Hepatocyte (in vitro differentiated cells): ENCODE results near the gene TGM2. TPM values are rescaled to one million over a fixed set of nuclear protein-coding genes. Genes with fewer than 3 reads are reported as not detected.

Experiments
- DNase-seq: peaks from one replicate; pipeline ENCODE4 v3.0.0-alpha.2; 2016; ENCODE audit warnings: low spot score
- H2AFZ ChIP-seq: fragments of 200-600 bp; sonication (generic); 2 replicates; pipeline ENCODE4 v1.6.0; 2016; ENCODE audit warnings: antibody characterized with exemption, mild to moderate bottlenecking
- H3K27ac ChIP-seq: fragments of 200-600 bp; sonication (generic); 2 replicates; pipeline ENCODE4 v1.5.1; 2016; ENCODE audit warnings: mild to moderate bottlenecking
- H3K27me3 ChIP-seq: fragments of 200-600 bp; sonication (generic); 2 replicates; pipeline ENCODE4 v1.6.1; 2016
- H3K36me3 ChIP-seq: fragments of 200-600 bp; sonication (generic); replicated peaks from 2 replicates; pipeline ENCODE4 v1.5.1; 2016; ENCODE audit warnings: low read depth; ENCODE audit not compliant: insufficient read depth
- H3K4me1 ChIP-seq: fragments of 200-600 bp; sonication (generic); 2 replicates; pipeline ENCODE4 v1.5.1; 2016; ENCODE audit warnings: mild to moderate bottlenecking, moderate library complexity; ENCODE audit not compliant: insufficient read depth
- H3K4me2 ChIP-seq: fragments of 200-600 bp; sonication (generic); 2 replicates; pipeline ENCODE4 v1.6.0; 2016
- H3K4me3 ChIP-seq: fragments of 200-600 bp; sonication (generic); 2 replicates; pipeline ENCODE4 v1.5.1; 2016; ENCODE audit warnings: mild to moderate bottlenecking
- H3K79me2 ChIP-seq: fragments of 200-600 bp; sonication (generic); 2 replicates; pipeline ENCODE4 v1.6.0; 2017; ENCODE audit warnings: mild to moderate bottlenecking
- H3K9me2 ChIP-seq: fragments of 200-600 bp; sonication (generic); replicated peaks from 2 replicates; pipeline ENCODE4 v1.6.0; 2017; ENCODE audit warnings: mild to moderate bottlenecking; ENCODE audit not compliant: insufficient read depth
- H3K9me3 ChIP-seq: fragments of 200-600 bp; sonication (generic); 2 replicates; pipeline ENCODE4 v1.5.1; 2016; ENCODE audit warnings: low read depth, mild to moderate bottlenecking
- H4K20me1 ChIP-seq: fragments of 200-600 bp; sonication (generic); 2 replicates; pipeline ENCODE4 v1.6.0; 2016; ENCODE audit warnings: mild to moderate bottlenecking; ENCODE audit not compliant: insufficient read depth, poor library complexity, severe bottlenecking
- CTCF ChIP-seq: fragments of 200-600 bp; sonication (generic); IDR thresholded peaks from 2 replicates; pipeline ENCODE4 v1.5.1; 2016; ENCODE audit warnings: antibody characterized with exemption, mild to moderate bottlenecking; ENCODE audit not compliant: poor library complexity
- EZH2 ChIP-seq: fragments of 200-600 bp; sonication (generic); IDR thresholded peaks from 2 replicates; pipeline ENCODE4 v1.6.1; 2016; ENCODE audit warnings: antibody characterized with exemption, mild to moderate bottlenecking, borderline replicate concordance
- EZH2phosphoT487 ChIP-seq: fragments of 200-600 bp; sonication (generic); IDR thresholded peaks from one replicate; pipeline ENCODE4 v1.6.1; 2018; ENCODE audit warnings: antibody characterized with exemption, mild to moderate bottlenecking, low read depth, moderate library complexity; ENCODE audit not compliant: unreplicated experiment, severe bottlenecking
- WGBS: methylation state at CpG from one replicate; pipeline ENCODE4 v1.1.6; 2016; ENCODE audit warnings: low lambda C conversion rate; ENCODE audit errors: missing lambda C conversion rate; 5-methylcytosine and 5-hydroxymethylcytosine counted together
- polyA plus RNA-seq: library from polyadenylated mRNA; unstranded; fragments of >200 nt; fragmentation: Nextera tagmentation; extraction: Ambion mirVana; gene quantifications from 2 replicates; pipeline ENCODE4 v1.2.1, GENCODE V29; 2016
- total RNA-seq: library from RNA; depleted of rRNA; stranded (reverse); fragments of >200 nt; gene quantifications from 2 replicates; pipeline ENCODE4 v1.2.3, GENCODE V29; 2014

The TGM2 gene
- total and polyA plus RNA-seq, 2 experiments from 2014 or later, result 85.8 to 133 TPM

DNA sequence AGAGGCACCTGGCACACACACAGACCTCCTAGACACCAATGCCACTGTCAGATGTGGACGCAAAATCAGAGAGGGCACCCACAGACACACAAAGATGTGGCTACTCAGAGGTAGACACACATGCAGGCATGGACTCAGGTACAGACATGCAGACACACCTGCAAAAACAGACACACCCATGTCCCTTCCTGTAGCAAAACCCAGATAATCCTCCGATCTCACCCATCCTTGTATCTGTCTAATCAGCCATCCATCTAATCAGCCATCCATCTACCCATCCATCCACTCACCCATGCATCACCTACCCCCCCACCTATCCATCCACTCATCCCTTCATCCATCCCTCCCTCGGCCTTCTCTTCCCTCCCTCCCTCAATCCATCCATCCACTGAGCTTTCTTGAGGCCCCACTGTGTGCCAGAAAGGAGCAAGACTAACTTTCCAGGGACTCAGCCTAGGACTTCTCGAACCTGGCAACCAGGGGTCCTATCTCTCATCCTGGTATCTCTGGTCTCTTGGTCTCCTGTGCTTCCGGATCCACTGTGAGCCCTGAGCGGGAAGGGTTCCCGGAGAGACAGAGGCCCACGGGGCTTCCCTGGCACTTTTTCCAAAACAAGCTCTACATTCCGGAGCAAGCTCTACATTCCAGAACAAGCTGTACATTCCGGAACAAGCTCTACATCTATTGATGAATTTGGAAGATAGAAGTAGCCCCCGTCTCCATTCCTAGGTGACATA, 1.1 kb upstream of the TGM2 start:
- Histone ChIP-seq H3K79me2 (peaks cover 13% of the 10 kb centered on the region), H4K20me1 (no peaks in the 10 kb centered on the region), H3K4me1 (peaks cover 54% of the 10 kb centered on the region), H3K9me2 (no peaks in the 10 kb centered on the region), H3K27ac (peak overlapping the region; percentile 62), H3K4me3 (no peak overlapping the region), H3K27me3 (no peaks in the 10 kb centered on the region), H3K4me2 (peak overlapping the region; percentile 98), H3K36me3 (no peaks in the 10 kb centered on the region), H3K9me3 (no peaks in the 10 kb centered on the region), H2AFZ (no peak overlapping the region)
- TF ChIP-seq CTCF (no peak), EZH2phosphoT487 (no peak), EZH2 (no peak)
- no peak for DNase-seq
- 72% methylated on average over 10 of the region's 11 CpGs for WGBS

GRCh38 chr20:38164624-38165088, 414 bp downstream of the TGM2 start:
- peaks cover 50% of the 10 kb centered on the region for H3K4me1 ChIP-seq
- H3K79me2 ChIP-seq, result peaks cover 13% of the 10 kb centered on the region
- no peak for TF ChIP-seq CTCF
- no peak for TF ChIP-seq EZH2
- TF ChIP-seq EZH2phosphoT487, result no peak
- DNase-seq, result no peak
- no peaks in the 10 kb centered on the region for H4K20me1 ChIP-seq
- peak overlapping the region; percentile 98 for H3K4me2 ChIP-seq
- no peaks in the 10 kb centered on the region for H3K9me3 ChIP-seq
- H3K27ac ChIP-seq, result peak overlapping the region; percentile 43
- peak overlapping the region; percentile 84 for H2AFZ ChIP-seq
- H3K36me3 ChIP-seq, result no peaks in the 10 kb centered on the region
- H3K9me2 ChIP-seq, result no peaks in the 10 kb centered on the region
- WGBS, result 57% methylated on average over 14 of the region's 14 CpGs
- no peaks in the 10 kb centered on the region for H3K27me3 ChIP-seq
- H3K4me3 ChIP-seq, result peak overlapping the region; percentile 75

DNA sequence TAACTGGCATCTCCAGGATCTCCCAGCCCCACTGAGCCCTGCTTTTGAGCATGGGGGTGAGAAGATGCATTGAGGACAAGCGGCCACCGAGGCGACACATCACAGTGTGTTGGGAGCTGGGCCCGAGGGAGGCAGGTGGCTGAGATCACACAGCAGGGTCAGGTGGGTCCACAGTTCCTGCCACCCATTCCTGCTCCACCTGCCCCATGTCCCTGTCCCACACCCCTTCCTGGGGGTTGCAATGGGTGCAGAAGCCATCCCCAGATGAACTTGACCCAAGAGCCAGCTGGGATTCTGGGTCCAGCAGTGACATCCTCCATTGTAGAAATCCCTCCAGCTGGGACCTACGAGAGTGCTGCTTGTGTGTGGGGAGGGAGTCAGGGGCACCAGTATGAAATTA, 1.0 kb downstream of the TGM2 start:
- Histone ChIP-seq H2AFZ (no peak overlapping the region), H3K79me2 (peaks cover 13% of the 10 kb centered on the region), H3K4me3 (no peak overlapping the region), H3K36me3 (no peaks in the 10 kb centered on the region), H3K27ac (no peak overlapping the region), H3K4me1 (peaks cover 51% of the 10 kb centered on the region), H3K9me2 (no peaks in the 10 kb centered on the region), H3K4me2 (peak overlapping the region; percentile 98), H4K20me1 (no peaks in the 10 kb centered on the region), H3K27me3 (no peaks in the 10 kb centered on the region), H3K9me3 (no peaks in the 10 kb centered on the region)
- 97% methylated on average over 5 of the region's 5 CpGs for WGBS
- no peak for TF ChIP-seq EZH2
- TF ChIP-seq CTCF, result no peak
- no peak for TF ChIP-seq EZH2phosphoT487
- no peak for DNase-seq
